Measurements from ENCODE around the gene GALK1.

GALK1 gene

DNA sequence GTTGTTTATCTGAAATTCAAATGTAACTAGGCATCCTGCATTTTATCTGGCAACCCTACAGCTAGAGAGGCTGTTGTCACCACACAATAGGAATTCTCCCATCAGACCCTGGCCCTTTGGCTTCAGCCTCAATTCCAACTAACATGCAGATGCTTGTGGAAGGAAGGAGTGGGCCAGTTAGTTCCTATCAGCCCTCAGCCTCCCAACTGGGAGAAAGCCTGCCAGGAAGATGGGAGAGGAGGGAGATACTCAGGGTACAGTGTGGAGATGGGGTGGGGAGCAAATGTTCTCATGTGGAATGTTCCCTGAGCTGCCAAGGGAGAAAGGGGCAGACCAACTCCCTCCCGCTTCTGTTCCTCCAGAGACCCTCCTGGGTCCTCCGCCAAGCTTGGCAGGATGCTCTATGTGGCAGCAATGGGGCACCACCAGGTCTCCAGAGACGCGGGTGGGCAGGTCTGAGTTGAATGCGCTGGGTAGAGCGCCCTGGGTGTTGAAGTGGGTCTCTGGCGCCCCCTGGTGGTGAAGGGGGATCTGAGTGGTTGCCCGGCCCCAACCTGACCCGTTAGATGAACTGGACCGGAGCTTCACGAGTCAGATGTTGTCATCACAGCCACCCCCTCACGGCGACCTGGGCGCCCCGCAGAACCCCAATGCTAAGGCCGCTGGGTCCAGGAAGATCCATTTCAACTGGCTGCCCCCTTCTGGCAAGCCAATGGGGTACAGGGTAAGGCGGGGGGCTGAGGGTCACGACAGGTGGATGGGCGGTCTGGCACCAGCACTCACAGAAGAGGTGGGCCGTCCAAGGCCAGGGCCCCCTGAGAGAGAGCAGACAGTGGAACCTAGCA lies 15.2 kb downstream of the GALK1 start:
- peak; percentile 46 for DNase-seq (ENCODE audit: low read depth)

DNA sequence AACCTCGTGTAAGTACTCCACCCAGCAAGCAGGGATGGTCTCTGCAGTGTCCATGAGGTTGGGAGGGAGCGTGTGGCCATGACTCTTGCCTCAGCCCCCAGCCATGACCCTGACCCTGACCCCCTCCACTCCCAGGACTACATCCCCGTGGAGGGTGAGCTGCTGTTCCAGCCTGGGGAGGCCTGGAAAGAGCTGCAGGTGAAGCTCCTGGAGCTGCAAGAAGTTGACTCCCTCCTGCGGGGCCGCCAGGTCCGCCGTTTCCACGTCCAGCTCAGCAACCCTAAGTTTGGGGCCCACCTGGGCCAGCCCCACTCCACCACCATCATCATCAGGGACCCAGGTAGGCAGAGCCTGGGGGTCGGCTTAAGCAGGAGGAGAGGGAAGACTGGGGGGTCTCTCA lies 16.3 kb downstream of the GALK1 start:
- DNase-seq (ENCODE audit: low read depth), result no peak

DNA sequence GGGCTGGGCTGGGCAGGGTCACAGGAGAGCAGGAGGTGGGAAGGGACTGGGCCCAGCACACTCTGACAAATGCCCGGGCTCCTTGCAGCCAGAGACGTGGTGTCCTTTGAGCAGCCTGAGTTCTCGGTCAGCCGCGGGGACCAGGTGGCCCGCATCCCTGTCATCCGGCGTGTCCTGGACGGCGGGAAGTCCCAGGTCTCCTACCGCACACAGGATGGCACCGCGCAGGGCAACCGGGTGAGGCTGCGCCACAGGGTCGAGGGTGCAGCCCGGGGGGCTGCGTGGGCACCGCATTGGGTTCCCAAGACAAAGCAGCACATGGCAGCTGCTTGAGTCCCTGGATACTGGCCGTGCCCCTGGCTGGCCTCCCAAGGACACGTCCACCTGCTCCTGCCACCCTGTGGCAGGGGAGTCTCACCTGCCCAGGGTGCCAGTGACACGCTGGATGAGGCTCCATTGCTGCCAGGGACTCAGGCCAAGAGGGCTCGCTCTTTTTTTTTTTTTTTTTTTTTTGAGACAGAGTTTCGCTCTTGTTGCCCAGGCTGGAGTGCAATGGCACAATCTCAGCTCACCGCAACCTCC lies 21.3 kb downstream of the GALK1 start:
- DNase-seq (ENCODE audit: low read depth), result no peak

- no peak for DNase-seq (ENCODE audit: low read depth)
Measured at GRCh38 chr17:75742337-75742736, 22.7 kb downstream of the GALK1 start.

GRCh38 chr17:75740631-75741077 lies 24.3 kb downstream of the GALK1 start:
- no peak for DNase-seq (ENCODE audit: low read depth)

DNA sequence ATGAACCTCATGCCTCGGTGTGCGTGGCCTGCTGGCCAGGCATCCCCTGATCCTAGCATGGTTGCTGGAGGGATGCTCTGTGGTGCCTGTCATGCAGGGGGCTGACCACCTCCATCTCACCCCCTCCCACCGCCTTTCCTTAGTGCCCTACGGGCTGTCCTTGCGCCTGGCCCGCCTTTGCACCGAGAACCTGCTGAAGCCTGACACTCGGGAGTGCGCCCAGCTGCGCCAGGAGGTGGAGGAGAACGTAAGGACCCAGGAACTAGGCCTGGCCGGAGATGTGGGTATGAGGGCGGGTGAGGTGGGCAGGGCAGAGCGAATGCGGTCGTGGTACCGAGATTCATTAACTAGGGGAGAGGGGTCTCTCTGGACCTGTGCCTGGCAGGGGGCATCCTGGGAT lies 24.8 kb downstream of the GALK1 start:
- no peak for DNase-seq (ENCODE audit: low read depth)

GRCh38 chr17:75739801-75740200 lies 25.2 kb downstream of the GALK1 start:
- no peak for DNase-seq (ENCODE audit: low read depth)

DNA sequence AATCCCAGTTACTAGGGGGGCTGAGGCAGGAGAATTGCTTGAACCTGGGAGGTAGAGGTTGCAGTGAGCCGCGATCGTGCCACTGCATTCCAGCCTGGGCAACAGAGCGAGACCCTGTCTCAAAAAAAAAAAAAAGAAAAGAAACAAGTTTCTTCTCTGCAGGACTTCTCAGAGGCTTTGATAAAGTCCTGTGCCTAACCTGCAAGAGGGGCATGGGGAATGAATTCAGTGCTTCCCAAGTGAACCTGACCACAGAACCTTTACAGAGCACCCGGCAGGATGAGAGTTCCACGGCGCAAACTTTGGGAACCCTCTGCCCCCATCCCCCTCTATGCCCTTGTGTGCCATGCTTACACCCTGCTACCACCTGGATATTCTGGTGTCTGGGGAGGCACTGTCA lies 25.8 kb downstream of the GALK1 start:
- no peak for DNase-seq (ENCODE audit: low read depth)

DNA sequence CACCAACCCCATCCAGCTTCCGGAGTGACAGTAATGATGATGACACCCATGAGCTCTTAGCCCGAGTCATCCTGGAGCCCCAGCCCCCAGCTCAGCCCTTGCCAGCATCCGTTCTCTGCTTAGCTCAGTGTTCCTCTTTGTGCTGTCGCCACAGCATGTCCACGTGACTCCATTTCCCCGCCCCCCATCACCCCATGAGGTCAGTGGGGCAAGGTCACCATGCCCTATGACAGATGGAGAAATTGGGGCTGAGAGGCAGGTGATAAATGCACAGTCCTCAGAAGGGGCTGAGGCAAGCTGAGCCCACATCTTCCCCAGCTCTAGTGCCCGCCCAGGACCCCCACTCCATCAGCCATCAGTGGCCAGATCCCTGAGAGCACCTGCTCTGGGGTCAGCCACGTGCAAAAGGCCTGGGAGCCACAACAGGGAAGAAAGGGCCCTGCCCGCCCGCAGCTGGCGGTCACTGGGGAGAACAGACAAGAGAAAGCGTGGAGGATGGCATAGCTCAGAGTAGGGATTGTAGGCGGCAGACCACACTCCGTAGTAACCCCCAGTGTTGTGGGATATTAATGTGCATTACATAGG lies 26.7 kb downstream of the GALK1 start:
- DNase-seq (ENCODE audit: low read depth), result peak; percentile 20

DNA sequence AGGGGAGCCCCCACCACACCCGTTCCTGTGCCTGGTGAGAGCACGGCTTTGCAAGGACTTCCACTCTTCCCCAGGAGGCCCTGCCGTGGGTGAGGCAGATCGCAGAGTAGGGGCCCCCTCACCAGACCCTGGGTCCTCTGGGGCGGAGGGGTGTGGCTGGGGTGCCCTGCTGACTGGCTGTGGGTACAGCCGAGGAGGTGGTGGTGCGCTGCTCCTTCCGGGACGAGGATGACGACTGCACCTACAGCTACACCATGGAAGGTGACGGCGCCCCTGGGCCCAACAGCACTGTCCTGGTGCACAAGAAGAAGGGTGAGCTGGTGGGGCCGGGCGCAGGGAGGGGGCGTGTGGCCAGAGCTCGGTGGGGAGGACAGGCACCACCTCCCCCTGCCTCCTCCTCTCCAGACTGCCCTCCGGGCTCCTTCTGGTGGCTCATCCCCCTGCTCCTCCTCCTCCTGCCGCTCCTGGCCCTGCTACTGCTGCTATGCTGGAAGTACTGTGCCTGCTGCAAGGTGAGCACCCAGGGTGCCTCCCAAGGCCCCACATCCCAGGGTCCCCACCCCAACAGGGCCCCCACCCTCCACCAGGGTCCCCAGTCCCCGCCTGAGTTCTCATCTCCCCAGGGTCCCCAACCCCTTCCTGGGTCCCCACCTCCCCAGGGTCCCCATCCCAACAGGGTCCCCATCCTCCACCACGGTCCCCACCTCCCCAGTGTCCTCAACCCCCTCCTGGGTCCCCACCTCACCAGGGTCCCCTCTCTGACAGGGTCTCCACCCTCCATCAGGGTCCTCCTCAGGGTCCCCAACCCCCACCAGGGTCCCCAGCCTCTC lies 27.6 kb downstream of the GALK1 start:
- no peak for DNase-seq (ENCODE audit: low read depth)

DNA sequence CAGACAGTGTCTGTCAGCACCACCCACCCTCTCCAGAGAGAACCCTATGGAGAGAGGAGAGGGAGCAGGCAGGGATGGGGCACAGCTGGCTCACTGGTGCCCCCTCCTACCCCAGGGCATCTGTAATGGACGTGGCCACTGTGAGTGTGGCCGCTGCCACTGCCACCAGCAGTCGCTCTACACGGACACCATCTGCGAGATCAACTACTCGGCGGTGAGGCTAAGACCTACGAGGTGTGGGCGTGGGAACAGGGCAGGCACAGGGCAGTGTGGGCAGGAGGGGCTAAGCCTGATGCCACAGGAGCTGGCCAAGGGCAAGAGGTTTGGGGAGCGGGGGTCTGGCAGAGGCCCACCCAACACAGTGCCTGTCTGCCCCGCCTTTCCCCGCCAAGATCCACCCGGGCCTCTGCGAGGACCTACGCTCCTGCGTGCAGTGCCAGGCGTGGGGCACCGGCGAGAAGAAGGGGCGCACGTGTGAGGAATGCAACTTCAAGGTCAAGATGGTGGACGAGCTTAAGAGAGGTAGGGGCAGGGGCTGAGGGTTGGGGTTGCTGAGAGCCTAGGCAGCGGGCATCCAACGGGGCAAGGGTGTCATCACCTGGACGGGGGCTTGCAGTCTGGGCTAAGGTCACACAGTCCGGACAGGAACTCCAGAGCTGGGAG lies 28.7 kb downstream of the GALK1 start:
- DNase-seq (ENCODE audit: low read depth), result no peak

DNA sequence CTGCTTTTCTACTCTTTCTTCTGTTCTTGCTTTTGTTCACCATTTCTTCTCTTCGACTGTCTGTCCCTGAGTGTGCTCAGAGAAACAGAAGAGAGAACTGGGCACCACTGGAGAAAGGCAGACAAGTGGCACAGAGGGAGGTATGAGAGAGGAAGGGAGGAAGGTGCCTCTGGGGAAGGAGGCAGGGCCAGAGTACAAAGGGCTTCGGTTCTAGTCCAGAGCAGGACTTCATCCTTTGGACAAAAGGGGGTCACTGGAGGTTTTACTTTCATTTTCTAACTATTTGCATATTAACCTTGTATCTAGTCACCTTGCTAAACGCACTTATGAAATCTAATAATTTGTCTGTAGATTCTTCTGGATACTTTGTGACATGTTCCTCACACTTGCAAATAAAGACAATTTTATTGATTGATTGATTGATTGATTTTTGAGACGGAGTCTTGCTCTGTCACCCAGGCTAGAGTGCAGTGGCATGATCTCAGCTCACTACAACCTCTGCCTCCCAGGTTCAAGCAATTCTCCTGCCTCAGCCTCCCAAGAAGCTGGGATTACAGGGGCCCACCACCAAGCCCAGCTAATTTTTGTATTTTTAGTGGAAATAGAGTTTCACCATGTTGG lies 30.2 kb downstream of the GALK1 start:
- DNase-seq (ENCODE audit: low read depth), result no peak

DNA sequence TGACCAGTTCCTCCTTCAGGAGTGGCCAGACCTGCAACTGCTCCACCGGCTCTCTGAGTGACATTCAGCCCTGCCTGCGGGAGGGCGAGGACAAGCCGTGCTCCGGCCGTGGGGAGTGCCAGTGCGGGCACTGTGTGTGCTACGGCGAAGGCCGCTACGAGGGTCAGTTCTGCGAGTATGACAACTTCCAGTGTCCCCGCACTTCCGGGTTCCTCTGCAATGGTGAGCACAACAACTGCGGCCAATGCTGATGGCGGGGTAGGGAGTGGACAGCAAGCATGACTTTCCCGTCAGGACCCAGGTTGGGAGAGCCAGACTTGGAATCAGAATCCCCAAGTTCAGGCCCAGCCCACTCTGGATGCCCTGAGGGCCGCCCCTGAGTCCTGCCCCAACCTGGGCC lies 31.5 kb downstream of the GALK1 start:
- no peak for DNase-seq (ENCODE audit: low read depth)

GRCh38 chr17:75731716-75732498 lies 33.1 kb downstream of the GALK1 start:
- no peak for DNase-seq (ENCODE audit: low read depth)

DNA sequence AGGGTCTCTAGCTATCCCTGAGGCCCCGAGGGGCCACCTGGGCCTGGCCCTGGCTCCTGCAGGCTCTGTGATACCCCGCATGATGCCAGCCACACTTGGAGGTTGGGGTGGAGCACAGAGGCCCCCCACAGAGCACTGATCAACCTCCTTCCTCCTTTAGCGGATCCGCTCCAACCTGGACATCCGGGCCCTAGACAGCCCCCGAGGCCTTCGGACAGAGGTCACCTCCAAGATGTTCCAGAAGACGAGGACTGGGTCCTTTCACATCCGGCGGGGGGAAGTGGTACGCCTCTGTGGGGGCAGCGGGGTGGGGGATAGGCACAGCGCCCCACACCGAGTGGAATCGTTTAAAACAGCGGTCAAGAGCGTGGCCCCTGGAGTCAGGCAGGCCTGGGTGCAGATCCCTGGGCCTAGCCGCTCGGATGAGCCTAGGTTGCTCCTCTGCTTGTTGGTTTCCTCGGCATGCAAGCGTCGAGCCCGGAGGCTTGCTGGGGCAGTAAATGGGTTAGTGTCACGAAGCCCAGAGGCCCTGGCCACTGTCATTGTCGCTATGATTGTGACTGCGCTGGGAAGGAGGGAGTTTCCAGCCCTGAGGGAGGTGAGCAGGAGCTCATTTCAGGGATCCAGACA lies 33.8 kb downstream of the GALK1 start:
- DNase-seq (ENCODE audit: low read depth), result no peak

DNA sequence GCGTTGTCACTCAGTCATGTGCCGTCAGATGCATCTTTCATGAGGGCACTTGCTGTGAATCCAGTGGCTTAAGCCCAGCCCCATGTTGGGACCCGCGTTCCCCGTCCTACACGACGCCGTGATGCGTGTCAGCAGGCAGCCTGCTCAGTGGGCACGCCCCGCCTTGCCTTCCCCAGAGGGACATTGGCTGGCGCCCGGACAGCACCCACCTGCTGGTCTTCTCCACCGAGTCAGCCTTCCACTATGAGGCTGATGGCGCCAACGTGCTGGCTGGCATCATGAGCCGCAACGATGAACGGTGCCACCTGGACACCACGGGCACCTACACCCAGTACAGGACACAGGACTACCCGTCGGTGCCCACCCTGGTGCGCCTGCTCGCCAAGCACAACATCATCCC lies 34.9 kb downstream of the GALK1 start:
- no peak for DNase-seq (ENCODE audit: low read depth)

DNA sequence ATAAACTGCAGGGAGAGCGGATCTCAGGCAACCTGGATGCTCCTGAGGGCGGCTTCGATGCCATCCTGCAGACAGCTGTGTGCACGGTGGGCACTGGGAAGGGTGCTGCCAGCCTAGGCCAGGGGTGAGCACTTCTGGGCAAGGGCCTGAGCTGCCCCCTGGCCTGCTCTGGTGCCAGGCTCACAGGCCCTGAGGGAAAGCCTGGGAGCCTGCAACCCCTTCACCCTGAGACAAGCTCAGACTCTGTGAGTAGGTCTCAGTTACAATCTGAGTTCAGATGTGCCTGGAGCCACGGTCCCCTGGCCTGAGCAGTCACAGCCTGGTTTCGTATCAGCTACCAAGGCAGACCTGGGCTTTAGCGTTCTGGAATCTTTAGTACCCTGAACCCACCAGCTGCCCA lies 35.6 kb downstream of the GALK1 start:
- no peak for DNase-seq (ENCODE audit: low read depth)

GRCh38 chr17:75727391-75727790 lies 37.6 kb downstream of the GALK1 start:
- DNase-seq (ENCODE audit: low read depth), result no peak

DNA sequence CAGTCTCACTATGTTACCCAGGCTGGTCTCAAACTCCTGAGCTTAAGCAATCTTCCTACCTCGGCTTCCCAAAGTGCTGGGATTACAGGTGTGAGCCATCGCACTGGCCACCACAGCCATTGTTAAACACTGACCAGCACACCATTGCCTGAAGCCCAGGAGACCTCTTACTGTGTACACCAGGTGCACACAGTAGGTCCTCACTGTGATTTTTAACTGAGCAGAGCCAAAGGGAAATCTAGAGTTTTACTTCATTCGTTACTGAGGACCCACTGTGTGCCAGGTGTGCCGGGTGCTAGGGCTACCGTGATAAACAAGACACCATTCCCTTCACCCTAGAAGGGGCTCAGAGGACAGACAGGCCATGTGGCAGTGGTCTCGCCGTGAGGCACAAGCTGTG lies 39.5 kb downstream of the GALK1 start:
- no peak for DNase-seq (ENCODE audit: low read depth)

Measured in GM04504 (cell line).